Hepatocyte (in vitro differentiated cells): ENCODE measurements around the gene EPB41L1.

Experiments
- EZH2 ChIP-seq: fragments of 200-600 bp; sonication (generic); IDR thresholded peaks from 2 replicates; pipeline ENCODE4 v1.6.1; 2016; ENCODE audit warnings: antibody characterized with exemption, mild to moderate bottlenecking, borderline replicate concordance
- EZH2phosphoT487 ChIP-seq: fragments of 200-600 bp; sonication (generic); IDR thresholded peaks from one replicate; pipeline ENCODE4 v1.6.1; 2018; ENCODE audit warnings: antibody characterized with exemption, mild to moderate bottlenecking, low read depth, moderate library complexity; ENCODE audit not compliant: unreplicated experiment, severe bottlenecking
- TF ChIP-seq, protein P1 (sequence below): fragments of 200-600 bp; sonication (generic); IDR thresholded peaks from 2 replicates; pipeline ENCODE4 v1.5.1; 2016; ENCODE audit warnings: antibody characterized with exemption, mild to moderate bottlenecking; ENCODE audit not compliant: poor library complexity

GRCh38 chr20:36264426-36265246, 110.1 kb downstream of the EPB41L1 start:
- TF ChIP-seq, protein P1, sequence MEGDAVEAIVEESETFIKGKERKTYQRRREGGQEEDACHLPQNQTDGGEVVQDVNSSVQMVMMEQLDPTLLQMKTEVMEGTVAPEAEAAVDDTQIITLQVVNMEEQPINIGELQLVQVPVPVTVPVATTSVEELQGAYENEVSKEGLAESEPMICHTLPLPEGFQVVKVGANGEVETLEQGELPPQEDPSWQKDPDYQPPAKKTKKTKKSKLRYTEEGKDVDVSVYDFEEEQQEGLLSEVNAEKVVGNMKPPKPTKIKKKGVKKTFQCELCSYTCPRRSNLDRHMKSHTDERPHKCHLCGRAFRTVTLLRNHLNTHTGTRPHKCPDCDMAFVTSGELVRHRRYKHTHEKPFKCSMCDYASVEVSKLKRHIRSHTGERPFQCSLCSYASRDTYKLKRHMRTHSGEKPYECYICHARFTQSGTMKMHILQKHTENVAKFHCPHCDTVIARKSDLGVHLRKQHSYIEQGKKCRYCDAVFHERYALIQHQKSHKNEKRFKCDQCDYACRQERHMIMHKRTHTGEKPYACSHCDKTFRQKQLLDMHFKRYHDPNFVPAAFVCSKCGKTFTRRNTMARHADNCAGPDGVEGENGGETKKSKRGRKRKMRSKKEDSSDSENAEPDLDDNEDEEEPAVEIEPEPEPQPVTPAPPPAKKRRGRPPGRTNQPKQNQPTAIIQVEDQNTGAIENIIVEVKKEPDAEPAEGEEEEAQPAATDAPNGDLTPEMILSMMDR = no peak
- no peak for TF ChIP-seq EZH2
- TF ChIP-seq EZH2phosphoT487 = no peak
